H1 (cell line): Measurements from ENCODE around the gene DNAJC10. TPM values are rescaled to one million over a fixed set of nuclear protein-coding genes. Genes with fewer than 3 reads are reported as not detected.

Experiments used
- BCL11A ChIP-seq, 2 experiments: IDR thresholded peaks; one replicate each; pipeline ENCODE4 v1.6.1; 2011; ENCODE audit warnings: low read depth in 2 of 2, low read length in 2 of 2, mild to moderate bottlenecking in 2 of 2
- EGR1 ChIP-seq: IDR thresholded peaks from 2 replicates; pipeline ENCODE4 v1.6.1; 2011; ENCODE audit warnings: low read depth, low read length, borderline replicate concordance
- FOSL1 ChIP-seq: IDR thresholded peaks from 2 replicates; pipeline ENCODE4 v1.6.1; 2011; ENCODE audit warnings: mild to moderate bottlenecking, low read depth, low read length, moderate library complexity; ENCODE audit not compliant: insufficient read depth
- HDAC2 ChIP-seq, 2 experiments: fragments of 300-600 bp in 1 of 2; sonication (generic) in 1 of 2; IDR thresholded peaks; 2 replicates each; pipeline ENCODE4 v1.6.1; 2011 to 2012; ENCODE audit warnings: low read depth in 2 of 2, low read length in 2 of 2, mild to moderate bottlenecking in 2 of 2, moderate library complexity in 2 of 2, borderline replicate concordance in 1 of 2, inconsistent platforms in 1 of 2
- JUND ChIP-seq: IDR thresholded peaks from 2 replicates; pipeline ENCODE4 v1.6.1; 2011; ENCODE audit warnings: mild to moderate bottlenecking, improper control_type of control experiment, low read length
- KDM4A ChIP-seq: IDR thresholded peaks from one replicate; pipeline ENCODE4 v1.7.1; 2012; ENCODE audit warnings: low read depth, mild to moderate bottlenecking, moderate library complexity, low read length, inconsistent platforms; ENCODE audit not compliant: severe bottlenecking
- NRF1 ChIP-seq: IDR thresholded peaks from 2 replicates; pipeline ENCODE4 v1.6.1; 2011; ENCODE audit warnings: mild to moderate bottlenecking, low read depth, low read length, improper control_type of control experiment
- POU5F1 ChIP-seq: IDR thresholded peaks from 2 replicates; pipeline ENCODE4 v1.6.1; 2011; ENCODE audit warnings: low read depth, mild to moderate bottlenecking, low read length, moderate library complexity
- SIRT6 ChIP-seq: IDR thresholded peaks from one replicate; pipeline ENCODE4 v1.7.1; 2012; ENCODE audit warnings: low read length, inconsistent platforms
- SP1 ChIP-seq: IDR thresholded peaks from 2 replicates; pipeline ENCODE4 v1.6.1; 2011; ENCODE audit warnings: low read depth, low read length
- TBP ChIP-seq: IDR thresholded peaks from 2 replicates; pipeline ENCODE4 v1.6.1; 2011; ENCODE audit warnings: low read depth, low read length, improper control_type of control experiment
- TCF12 ChIP-seq: IDR thresholded peaks from 2 replicates; pipeline ENCODE4 v1.6.1; 2011; ENCODE audit warnings: low read depth, mild to moderate bottlenecking, low read length
- polyA plus RNA-seq, 7 experiments: library from polyadenylated mRNA; depleted of rRNA in 3 of 7; stranded (reverse) in 5 of 7; unstranded in 2 of 7; fragments of >200 nt in 5 of 7; fragments of 200-250 nt in 2 of 7; gene quantifications; 1 replicate in 5 of 7; 2 replicates in 1 of 7; 4 replicates in 1 of 7; pipeline versions ENCODE4 v1.2.1 to v1.2.3, GENCODE V29; 2011 to 2013; ENCODE audit warnings: missing spikeins in 2 of 7, mixed read lengths in 2 of 7
- total RNA-seq: library from RNA; stranded (reverse); fragmentation: NEBNext Ultra II Directional; extraction: Animal tissue kit (Norgen Biotek cat#: 25700); gene quantifications from 2 replicates; pipeline ENCODE4 v1.2.1, GENCODE V29; 2021

DNAJC10 gene
- total and polyA plus RNA-seq, 2 of the 8 experiments (the other 6 are each of a cell fraction or from before 2014, with no cell fraction given) = 23.2 to 121 TPM

DNA sequence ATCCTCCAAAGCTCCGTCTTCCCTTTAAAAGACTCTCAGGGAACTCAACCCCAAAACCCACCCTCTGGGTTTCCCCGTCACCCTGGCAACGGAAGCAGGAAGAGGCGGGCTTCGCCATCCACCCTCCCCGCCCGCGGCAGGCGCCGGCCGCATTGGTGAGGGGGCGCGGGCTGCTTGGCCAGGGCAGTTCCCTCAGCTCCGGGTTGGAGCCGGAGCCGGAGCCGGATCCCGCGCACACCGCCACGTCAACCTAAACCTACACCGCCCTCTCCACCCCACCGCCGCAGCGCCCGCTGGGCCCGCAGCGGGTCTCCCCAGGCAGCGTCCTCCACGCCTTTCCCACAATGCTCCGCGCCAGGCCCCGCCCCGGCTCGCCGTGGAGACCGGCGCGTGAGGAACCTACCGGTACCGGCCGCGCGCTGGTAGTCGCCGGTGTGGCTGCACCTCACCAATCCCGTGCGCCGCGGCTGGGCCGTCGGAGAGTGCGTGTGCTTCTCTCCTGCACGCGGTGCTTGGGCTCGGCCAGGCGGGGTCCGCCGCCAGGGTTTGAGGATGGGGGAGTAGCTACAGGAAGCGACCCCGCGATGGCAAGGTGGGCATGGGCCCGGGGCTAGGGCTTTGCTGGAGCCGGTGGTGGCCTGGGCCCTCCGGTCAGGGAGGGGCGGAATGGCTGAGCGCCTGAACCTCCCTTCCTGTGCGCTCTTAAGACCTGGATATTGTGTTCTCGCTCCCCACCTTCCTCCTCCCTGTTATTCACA, at the start of gene DNAJC10 (continued):
- TF ChIP-seq NRF1 (no peak), EGR1 (0 out of 2 replicates have a peak, but pooled peaks have one; percentile 22), JUND (no peak), POU5F1 (no peak), SP1 (0 out of 2 replicates have a peak, but pooled peaks have one; percentile 16), HDAC2 (IDR thresholded peaks at IDR 0.05; ENCODE audit: borderline replicate concordance in 1 of 2, low read depth in 2 of 2, low read length in 2 of 2) (peak in 1 of 2 experiments; percentile 88; a peak in 2 of 4 replicates), BCL11A (IDR thresholded peaks at IDR 0.05; ENCODE audit: low read depth in 2 of 2, low read length in 2 of 2) (no peak), KDM4A (peak; percentile 80), TCF12 (no peak), FOSL1 (no peak), TBP (peak; percentile 68; the same call in 1 of the 2 replicates), SIRT6 (no peak)
